Hepatocyte (in vitro differentiated cells): ENCODE data around the gene SKOR2. TPM values are rescaled to one million over a fixed set of nuclear protein-coding genes. Genes with fewer than 3 reads are reported as not detected.
"Not testable (repeated sequence)": the region's sequence is repeated elsewhere in the genome, so short reads cannot be mapped to it uniquely, and the experiment has no call there.

Experiments
- DNase-seq: peaks from one replicate; pipeline ENCODE4 v3.0.0-alpha.2; 2016; ENCODE audit warnings: low spot score
- H2AFZ ChIP-seq: fragments of 200-600 bp; sonication (generic); 2 replicates; pipeline ENCODE4 v1.6.0; 2016; ENCODE audit warnings: antibody characterized with exemption, mild to moderate bottlenecking
- H3K27ac ChIP-seq: fragments of 200-600 bp; sonication (generic); 2 replicates; pipeline ENCODE4 v1.5.1; 2016; ENCODE audit warnings: mild to moderate bottlenecking
- H3K27me3 ChIP-seq: fragments of 200-600 bp; sonication (generic); 2 replicates; pipeline ENCODE4 v1.6.1; 2016
- H3K36me3 ChIP-seq: fragments of 200-600 bp; sonication (generic); replicated peaks from 2 replicates; pipeline ENCODE4 v1.5.1; 2016; ENCODE audit warnings: low read depth; ENCODE audit not compliant: insufficient read depth
- H3K4me1 ChIP-seq: fragments of 200-600 bp; sonication (generic); 2 replicates; pipeline ENCODE4 v1.5.1; 2016; ENCODE audit warnings: mild to moderate bottlenecking, moderate library complexity; ENCODE audit not compliant: insufficient read depth
- H3K4me2 ChIP-seq: fragments of 200-600 bp; sonication (generic); 2 replicates; pipeline ENCODE4 v1.6.0; 2016
- H3K4me3 ChIP-seq: fragments of 200-600 bp; sonication (generic); 2 replicates; pipeline ENCODE4 v1.5.1; 2016; ENCODE audit warnings: mild to moderate bottlenecking
- H3K79me2 ChIP-seq: fragments of 200-600 bp; sonication (generic); 2 replicates; pipeline ENCODE4 v1.6.0; 2017; ENCODE audit warnings: mild to moderate bottlenecking
- H3K9me2 ChIP-seq: fragments of 200-600 bp; sonication (generic); replicated peaks from 2 replicates; pipeline ENCODE4 v1.6.0; 2017; ENCODE audit warnings: mild to moderate bottlenecking; ENCODE audit not compliant: insufficient read depth
- H3K9me3 ChIP-seq: fragments of 200-600 bp; sonication (generic); 2 replicates; pipeline ENCODE4 v1.5.1; 2016; ENCODE audit warnings: low read depth, mild to moderate bottlenecking
- H4K20me1 ChIP-seq: fragments of 200-600 bp; sonication (generic); 2 replicates; pipeline ENCODE4 v1.6.0; 2016; ENCODE audit warnings: mild to moderate bottlenecking; ENCODE audit not compliant: insufficient read depth, poor library complexity, severe bottlenecking
- EZH2 ChIP-seq: fragments of 200-600 bp; sonication (generic); IDR thresholded peaks from 2 replicates; pipeline ENCODE4 v1.6.1; 2016; ENCODE audit warnings: antibody characterized with exemption, mild to moderate bottlenecking, borderline replicate concordance
- EZH2phosphoT487 ChIP-seq: fragments of 200-600 bp; sonication (generic); IDR thresholded peaks from one replicate; pipeline ENCODE4 v1.6.1; 2018; ENCODE audit warnings: antibody characterized with exemption, mild to moderate bottlenecking, low read depth, moderate library complexity; ENCODE audit not compliant: unreplicated experiment, severe bottlenecking
- WGBS: methylation state at CpG from one replicate; pipeline ENCODE4 v1.1.6; 2016; ENCODE audit warnings: low lambda C conversion rate; ENCODE audit errors: missing lambda C conversion rate; 5-methylcytosine and 5-hydroxymethylcytosine counted together
- polyA plus RNA-seq: library from polyadenylated mRNA; unstranded; fragments of >200 nt; fragmentation: Nextera tagmentation; extraction: Ambion mirVana; gene quantifications from 2 replicates; pipeline ENCODE4 v1.2.1, GENCODE V29; 2016
- small RNA-seq: library from RNA; depleted of rRNA; stranded (forward); fragments of <200 nt; gene quantifications from one replicate; pipeline ENCODE3, GENCODE V24; 2014
- total RNA-seq: library from RNA; depleted of rRNA; stranded (reverse); fragments of >200 nt; gene quantifications from 2 replicates; pipeline ENCODE4 v1.2.3, GENCODE V29; 2014
- TF ChIP-seq, protein P1 (sequence below): fragments of 200-600 bp; sonication (generic); IDR thresholded peaks from 2 replicates; pipeline ENCODE4 v1.5.1; 2016; ENCODE audit warnings: antibody characterized with exemption, mild to moderate bottlenecking; ENCODE audit not compliant: poor library complexity

SKOR2 gene
- total and polyA plus RNA-seq, 2 experiments from 2014 or later, result not detected

DNA sequence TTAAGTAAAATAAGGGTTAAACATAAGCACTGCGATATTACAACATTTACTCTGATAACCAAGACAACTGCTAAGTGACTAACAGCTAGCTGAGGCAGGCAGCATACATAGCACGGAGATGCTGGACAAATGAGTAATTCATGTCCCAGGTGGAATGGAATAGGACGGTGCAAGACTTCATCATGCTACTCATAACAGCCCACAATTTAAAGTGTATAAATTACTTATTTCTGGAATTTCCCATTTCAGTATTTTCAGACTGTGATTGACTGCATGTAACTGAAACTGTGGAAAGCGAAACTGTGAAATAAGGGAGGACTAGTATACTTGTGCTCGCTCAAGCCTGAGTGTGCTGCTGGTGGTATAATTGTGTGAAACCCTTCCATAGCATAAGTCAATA is 88.2 kb downstream of the SKOR2 start:
- no peak overlapping the region for H3K4me3 ChIP-seq
- no peaks in the 10 kb centered on the region for H3K27me3 ChIP-seq
- no peaks in the 10 kb centered on the region for H3K36me3 ChIP-seq
- TF ChIP-seq EZH2, result no peak
- TF ChIP-seq, protein P1, sequence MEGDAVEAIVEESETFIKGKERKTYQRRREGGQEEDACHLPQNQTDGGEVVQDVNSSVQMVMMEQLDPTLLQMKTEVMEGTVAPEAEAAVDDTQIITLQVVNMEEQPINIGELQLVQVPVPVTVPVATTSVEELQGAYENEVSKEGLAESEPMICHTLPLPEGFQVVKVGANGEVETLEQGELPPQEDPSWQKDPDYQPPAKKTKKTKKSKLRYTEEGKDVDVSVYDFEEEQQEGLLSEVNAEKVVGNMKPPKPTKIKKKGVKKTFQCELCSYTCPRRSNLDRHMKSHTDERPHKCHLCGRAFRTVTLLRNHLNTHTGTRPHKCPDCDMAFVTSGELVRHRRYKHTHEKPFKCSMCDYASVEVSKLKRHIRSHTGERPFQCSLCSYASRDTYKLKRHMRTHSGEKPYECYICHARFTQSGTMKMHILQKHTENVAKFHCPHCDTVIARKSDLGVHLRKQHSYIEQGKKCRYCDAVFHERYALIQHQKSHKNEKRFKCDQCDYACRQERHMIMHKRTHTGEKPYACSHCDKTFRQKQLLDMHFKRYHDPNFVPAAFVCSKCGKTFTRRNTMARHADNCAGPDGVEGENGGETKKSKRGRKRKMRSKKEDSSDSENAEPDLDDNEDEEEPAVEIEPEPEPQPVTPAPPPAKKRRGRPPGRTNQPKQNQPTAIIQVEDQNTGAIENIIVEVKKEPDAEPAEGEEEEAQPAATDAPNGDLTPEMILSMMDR, result no peak
- no peak for TF ChIP-seq EZH2phosphoT487
- H3K27ac ChIP-seq, result no peak overlapping the region
- H3K4me2 ChIP-seq, result no peak overlapping the region
- peaks cover 72% of the 10 kb centered on the region for H4K20me1 ChIP-seq
- H3K9me2 ChIP-seq, result no peaks in the 10 kb centered on the region
- peaks cover 4% of the 10 kb centered on the region for H3K4me1 ChIP-seq
- H2AFZ ChIP-seq, result no peak overlapping the region
- peaks cover 98% of the 10 kb centered on the region for H3K79me2 ChIP-seq
- no peak for DNase-seq
- no peaks in the 10 kb centered on the region for H3K9me3 ChIP-seq
- 87% methylated on average over 5 of the region's 5 CpGs for WGBS

DNA sequence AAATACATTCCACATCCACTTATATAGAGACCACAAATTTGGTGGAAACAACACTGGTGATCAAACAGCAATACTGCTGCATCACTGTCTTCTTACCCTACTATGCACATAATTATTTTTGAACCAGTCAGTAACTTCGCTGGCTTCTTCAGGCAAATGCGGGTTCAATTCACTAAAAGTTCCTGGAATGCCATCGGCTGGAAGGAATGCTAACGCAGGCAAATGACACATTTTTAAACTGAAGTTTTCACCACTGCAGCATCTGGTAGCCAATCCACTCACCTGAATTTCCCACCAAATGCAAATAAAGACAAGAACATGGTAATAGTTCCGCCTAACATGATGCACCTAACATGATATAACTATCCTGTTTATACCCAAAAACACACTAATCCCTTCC is 91.2 kb downstream of the SKOR2 start:
- peaks cover 50% of the 10 kb centered on the region for H4K20me1 ChIP-seq
- no peak for TF ChIP-seq EZH2phosphoT487
- no peak for TF ChIP-seq EZH2
- TF ChIP-seq, protein P1, result no peak
- H2AFZ ChIP-seq, result no peak overlapping the region
- no peaks in the 10 kb centered on the region for H3K4me1 ChIP-seq
- no peak overlapping the region for H3K4me3 ChIP-seq
- no peaks in the 10 kb centered on the region for H3K9me3 ChIP-seq
- no peaks in the 10 kb centered on the region for H3K9me2 ChIP-seq
- no peak overlapping the region for H3K27ac ChIP-seq
- no peaks in the 10 kb centered on the region for H3K27me3 ChIP-seq
- 98% methylated on average over 5 of the region's 5 CpGs for WGBS
- no peak overlapping the region for H3K4me2 ChIP-seq
- H3K36me3 ChIP-seq, result no peaks in the 10 kb centered on the region
- no peak for DNase-seq
- peaks cover 86% of the 10 kb centered on the region for H3K79me2 ChIP-seq

DNA sequence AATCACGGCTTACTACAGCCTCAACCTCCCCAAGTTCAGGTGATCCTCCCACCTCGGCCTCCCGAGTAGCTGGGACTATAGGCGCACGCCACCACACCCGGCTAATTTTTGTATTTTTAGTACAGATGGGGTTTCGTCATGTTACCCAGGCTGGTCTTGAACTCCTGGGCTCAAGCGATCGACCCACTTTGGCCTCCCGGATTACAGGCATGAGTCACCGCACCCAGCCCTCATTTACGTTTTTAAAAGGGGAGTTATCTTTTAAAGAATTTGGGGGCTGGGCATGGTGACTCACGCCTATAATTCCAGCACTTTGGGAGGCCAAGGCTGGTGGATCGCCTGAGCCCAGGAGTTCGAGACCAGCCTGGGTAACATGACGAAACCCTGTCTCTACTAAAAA is 93.1 kb downstream of the SKOR2 start:
- Histone ChIP-seq H4K20me1 (peaks cover 32% of the 10 kb centered on the region), H3K79me2 (peaks cover 68% of the 10 kb centered on the region)
- not testable (repeated sequence) for H3K36me3 ChIP-seq, H3K4me2 ChIP-seq, H3K4me3 ChIP-seq, H3K9me2 ChIP-seq, H2AFZ ChIP-seq, H3K27ac ChIP-seq, H3K27me3 ChIP-seq, H3K9me3 ChIP-seq, DNase-seq, H3K4me1 ChIP-seq
- whole genome bisulfite sequencing, result 88% methylated on average over 16 of the region's 16 CpGs

Small RNA genes within 50 kb of the gene (small RNA-seq; reads per million reads assigned to genes)
- not detected for gene RNU6-1131P

Other genes with a start within 250 kb of the SKOR2 start
- not detected in 2 replicates for gene ELOA2, start 216.0 kb downstream of the SKOR2 start, total RNA-seq
- gene ELOA2, start 216.0 kb downstream of the SKOR2 start, polyA plus RNA-seq, result 0.31 TPM in 1 of 2 replicates, not detected in the other
- gene HDHD2, start 101.2 kb downstream of the SKOR2 start, total RNA-seq, result 18.5 and 22.3 TPM in 2 replicates
- gene HDHD2, start 101.2 kb downstream of the SKOR2 start, polyA plus RNA-seq, result 32.1 and 33.7 TPM in 2 replicates
- 30.9 and 32.6 TPM in 2 replicates for gene IER3IP1, start 75.3 kb downstream of the SKOR2 start, total RNA-seq
- 29.7 and 33.8 TPM in 2 replicates for gene IER3IP1, start 75.3 kb downstream of the SKOR2 start, polyA plus RNA-seq